ENCODE results near the gene AHDC1.
"Not testable (repeated sequence)": the region's sequence is repeated elsewhere in the genome, so short reads cannot be mapped to it uniquely, and the experiment has no call there.

The AHDC1 gene

GRCh38 chr1:27548136-27548853 is 55.6 kb downstream of the AHDC1 start:
- DNase-seq, result no peak

GRCh38 chr1:27547220-27548116 is 56.5 kb downstream of the AHDC1 start:
- DNase-seq, result no peak

GRCh38 chr1:27545876-27546275 is 58.1 kb downstream of the AHDC1 start:
- DNase-seq, result no peak

- DNase-seq, result no peak
Observed at GRCh38 chr1:27545271-27545670, 58.7 kb downstream of the AHDC1 start.

- DNase-seq, result no peak
Observed at GRCh38 chr1:27544834-27545233, 59.1 kb downstream of the AHDC1 start.

GRCh38 chr1:27543284-27543683 is 60.7 kb downstream of the AHDC1 start:
- DNase-seq, result no peak

GRCh38 chr1:27542463-27543273 is 61.3 kb downstream of the AHDC1 start:
- peak; percentile 40 to 71 for DNase-seq

GRCh38 chr1:27539901-27540861 is 63.8 kb downstream of the AHDC1 start:
- DNase-seq, result no peak

GRCh38 chr1:27538793-27539192 is 65.2 kb downstream of the AHDC1 start:
- no peak for DNase-seq

- DNase-seq, result not testable (repeated sequence)
Observed at GRCh38 chr1:27538305-27538676, 65.7 kb downstream of the AHDC1 start.

- peak; percentile 22 to 53 for DNase-seq
Observed at GRCh38 chr1:27536767-27537166, 67.2 kb downstream of the AHDC1 start.

- DNase-seq, result no peak
Observed at GRCh38 chr1:27536010-27536757, 67.8 kb downstream of the AHDC1 start.

GRCh38 chr1:27535386-27535785 is 68.6 kb downstream of the AHDC1 start:
- no peak for DNase-seq

GRCh38 chr1:27531959-27532685 is 71.8 kb downstream of the AHDC1 start:
- DNase-seq, result no peak

- no peak for DNase-seq
Observed at GRCh38 chr1:27530192-27530591, 73.8 kb downstream of the AHDC1 start.

- DNase-seq, result no peak
Observed at GRCh38 chr1:27529704-27530018, 74.3 kb downstream of the AHDC1 start.

GRCh38 chr1:27528818-27529703 is 74.9 kb downstream of the AHDC1 start:
- peak; percentile 71 to 79 for DNase-seq

- peak; percentile 82 to 86 for DNase-seq
Observed at GRCh38 chr1:27527890-27528817, 75.8 kb downstream of the AHDC1 start.

Measured in SHP77 (cell line).